ENCODE results near the gene DAB2IP. TPM values are rescaled to one million over a fixed set of nuclear protein-coding genes. Genes with fewer than 3 reads are reported as not detected.

Gene DAB2IP
- total and polyA plus RNA-seq, 2 of the 4 experiments (the other 2 are of a cell fraction), result 5.6 to 17.2 TPM

GRCh38 chr9:121815546-121816448 is 164.4 kb downstream of the DAB2IP start:
- peaks cover 13% of the 10 kb centered on the region; the same call in 1 of the 2 replicates for H3K27me3 ChIP-seq (ENCODE audit: control insufficient read depth, insufficient read depth, low read length)
- no peak overlapping the region for H3K4me2 ChIP-seq (ENCODE audit: low read depth, low read length)
- H4K20me1 ChIP-seq (ENCODE audit: insufficient read depth, low read length), result no peaks in the 10 kb centered on the region
- no TSS peak for BruUV-seq (replicated peaks)
- H4K91ac ChIP-seq (ENCODE audit: insufficient read depth, low read depth, low read length), result no peak overlapping the region
- H2AK5ac ChIP-seq (ENCODE audit: low read depth, low read length), result no peak overlapping the region
- no peak overlapping the region for H2BK5ac ChIP-seq (ENCODE audit: low read depth, low read length, poor library complexity, severe bottlenecking)
- TF ChIP-seq RCOR1 (IDR thresholded peaks at IDR 0.05; ENCODE audit: insufficient replicate concordance, low read length), result no peak
- no peak for TF ChIP-seq MXI1 (IDR thresholded peaks at IDR 0.05; ENCODE audit: borderline replicate concordance, low read depth, low read length)
- TF ChIP-seq CEBPB (IDR thresholded peaks at IDR 0.05; ENCODE audit: low read depth, low read length), result no peak
- TF ChIP-seq SMC3 (IDR thresholded peaks at IDR 0.05; ENCODE audit: low read depth, low read length), result no peak
- TF ChIP-seq CTCF (conservative IDR thresholded peaks at IDR 0.05; ENCODE audit: low read depth, low read length), result no peak
- no peak for TF ChIP-seq MAZ (IDR thresholded peaks at IDR 0.05; ENCODE audit: borderline replicate concordance, low read depth, low read length)
- TF ChIP-seq RAD21 (IDR thresholded peaks at IDR 0.05; ENCODE audit: low read length), result no peak
- CTCF ChIA-PET, result interaction anchor here (0.6 kb wide), 1 partner anchor 202 kb away, joined by 3 read pairs; no protein-coding TSS in a partner anchor
- ATAC-seq (ENCODE audit: low read depth) (no peak), DNase-seq (no peak)
- dilution Hi-C loops (cut with HindIII; ENCODE audit: low sequenced_read_pairs, unreplicated experiment), result no loop called here
- no peak overlapping the region for H3K9ac ChIP-seq (ENCODE audit: low read depth, low read length)
- no peaks in the 10 kb centered on the region for H3K36me3 ChIP-seq (ENCODE audit: control insufficient read depth, insufficient read depth, low read length)
- intact Hi-C loops (cut with micrococcal nuclease), result no loop called here
- H3K9me1 ChIP-seq (ENCODE audit: insufficient read depth, low read length), result no peaks in the 10 kb centered on the region; the same call in 1 of the 2 replicates
- peaks cover 3% of the 10 kb centered on the region; the same call in 1 of the 2 replicates for H3K4me1 ChIP-seq (ENCODE audit: control insufficient read depth, insufficient read depth, low read length)
- H3K9me3 ChIP-seq (ENCODE audit: control insufficient read depth, insufficient read depth, low read length), result no peaks in the 10 kb centered on the region
- no peak overlapping the region for H3K18ac ChIP-seq (ENCODE audit: low read depth, low read length)
- H3K79me1 ChIP-seq (ENCODE audit: low read depth in 1 of 2, low read length in 2 of 2), result no peaks in the 10 kb centered on the region
- H2AK9ac ChIP-seq (replicated peaks; ENCODE audit: low read depth, low read length, poor library complexity), result no peak overlapping the region
- no peak overlapping the region for H3K4me3 ChIP-seq (ENCODE audit: insufficient read depth, low read depth, low read length)
- H4K5ac ChIP-seq (ENCODE audit: low read depth, low read length), result no peak overlapping the region
- POLR2A ChIA-PET (ENCODE audit: unreplicated experiment), result no interaction called here
- WGBS, 2 experiments (ENCODE audit: extremely low coverage in 2 of 2, insufficient read length in 1 of 2), result 67% methylated on average over 13 of the region's 31 CpGs; no CpG with 5 or more reads in 1 of the 2 experiments
- no peak overlapping the region for H2BK15ac ChIP-seq (ENCODE audit: low read depth, low read length)
- H2BK20ac ChIP-seq (ENCODE audit: low read depth, low read length), result no peak overlapping the region
- H2AFZ ChIP-seq (replicated peaks; ENCODE audit: low read length, poor library complexity), result no peak overlapping the region
- in situ Hi-C loops (cut with MboI; ENCODE audit: low sequenced_read_pairs), result no loop called here
- no peak overlapping the region for H4K8ac ChIP-seq (ENCODE audit: low read depth in 2 of 2, low read length in 2 of 2)
- H3K23ac ChIP-seq (ENCODE audit: low read depth, low read length), result no peak overlapping the region
- no peak overlapping the region for H3K56ac ChIP-seq (ENCODE audit: extremely low read depth, insufficient read depth, low read length)
- H3K27ac ChIP-seq (ENCODE audit: insufficient read depth, low read length), result no peak overlapping the region
- H3K14ac ChIP-seq (replicated peaks; ENCODE audit: low read depth, low read length), result no peak overlapping the region
- no peak overlapping the region for H3K4ac ChIP-seq (ENCODE audit: low read depth, low read length)
- H2BK120ac ChIP-seq (ENCODE audit: low read depth, low read length), result no peak overlapping the region
